Fibroblast of skin of abdomen (primary cell): ENCODE measurements around the gene ESPNL.
"Not testable (repeated sequence)": the region's sequence is repeated elsewhere in the genome, so short reads cannot be mapped to it uniquely, and the experiment has no call there.

ENCODE experiments used
- DNase-seq: peaks from one replicate; pipeline ENCODE4 v3.0.0-alpha.2; 2013

ESPNL gene

GRCh38 chr2:238160206-238161129 lies 60.3 kb downstream of the ESPNL start:
- no peak for DNase-seq

GRCh38 chr2:238161291-238162051 lies 61.3 kb downstream of the ESPNL start:
- DNase-seq, result no peak

GRCh38 chr2:238162251-238162845 lies 62.2 kb downstream of the ESPNL start:
- no peak for DNase-seq

- no peak for DNase-seq
Observed at GRCh38 chr2:238162846-238163441, 62.8 kb downstream of the ESPNL start.

GRCh38 chr2:238163481-238164198 lies 63.5 kb downstream of the ESPNL start:
- no peak for DNase-seq

GRCh38 chr2:238164906-238165287 lies 64.8 kb downstream of the ESPNL start:
- no peak for DNase-seq

GRCh38 chr2:238165288-238165921 lies 65.3 kb downstream of the ESPNL start:
- DNase-seq, result no peak

- DNase-seq, result no peak
Observed at GRCh38 chr2:238166391-238167343, 66.5 kb downstream of the ESPNL start.

- DNase-seq, result no peak
Observed at GRCh38 chr2:238167344-238167715, 67.2 kb downstream of the ESPNL start.

GRCh38 chr2:238167761-238168160 lies 67.6 kb downstream of the ESPNL start:
- DNase-seq, result peak; percentile 23

GRCh38 chr2:238168196-238169047 lies 68.3 kb downstream of the ESPNL start:
- no peak for DNase-seq

GRCh38 chr2:238169048-238169707 lies 69.0 kb downstream of the ESPNL start:
- DNase-seq, result peak; percentile 96

- peak; percentile 98 for DNase-seq
Observed at GRCh38 chr2:238169708-238170251, 69.6 kb downstream of the ESPNL start.

GRCh38 chr2:238170386-238171071 lies 70.4 kb downstream of the ESPNL start:
- DNase-seq, result no peak

- not testable (repeated sequence) for DNase-seq
Observed at GRCh38 chr2:238171072-238171431, 70.9 kb downstream of the ESPNL start.

GRCh38 chr2:238171575-238172187 lies 71.5 kb downstream of the ESPNL start:
- no peak for DNase-seq

GRCh38 chr2:238172439-238172838 lies 72.3 kb downstream of the ESPNL start:
- no peak for DNase-seq

- DNase-seq, result no peak
Observed at GRCh38 chr2:238173692-238174091, 73.6 kb downstream of the ESPNL start.
